Panc1 (cell line): ENCODE measurements around the gene COQ9.
"Not testable (repeated sequence)": the region's sequence is repeated elsewhere in the genome, so short reads cannot be mapped to it uniquely, and the experiment has no call there.

Experiments
- CTCF ChIP-seq: fragments of 450-650 bp; IDR thresholded peaks from 2 replicates; pipeline ENCODE4 v1.5.1; 2017; ENCODE audit warnings: mild to moderate bottlenecking
- POLR2AphosphoS5 ChIP-seq: IDR thresholded peaks from 2 replicates; pipeline ENCODE4 v1.6.1; 2012; ENCODE audit warnings: mild to moderate bottlenecking, low read depth, low read length, moderate library complexity
- TCF7L2 ChIP-seq: IDR thresholded peaks from 2 replicates; pipeline ENCODE4 v1.6.1; 2011; ENCODE audit warnings: mild to moderate bottlenecking, low read depth, low read length, inconsistent platforms

DNA sequence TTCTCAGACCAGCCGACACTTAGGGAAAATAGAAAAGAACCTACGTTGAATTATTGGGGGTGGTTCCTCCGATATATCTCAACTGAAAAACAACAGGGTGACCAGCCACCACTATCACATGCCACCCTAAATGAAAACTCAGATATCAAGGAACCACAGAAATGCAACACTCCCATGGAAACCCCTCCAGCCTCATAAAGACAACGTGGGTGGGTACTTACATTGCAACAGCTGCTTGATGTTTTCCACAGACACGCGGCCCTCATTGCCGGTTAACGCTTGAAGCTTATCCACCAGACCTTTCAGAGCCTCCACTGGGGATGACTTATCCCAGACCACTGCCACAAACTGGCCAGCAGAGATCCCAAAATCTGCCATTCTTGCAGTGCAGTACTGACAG lies 6.7 kb upstream of the COQ9 start:
- not testable (repeated sequence) for TF ChIP-seq POLR2AphosphoS5, CTCF, TCF7L2
